Dedifferentiated amniotic fluid mesenchymal stem cell (primary cell): ENCODE data around the gene UBL3.
A peak's percentile ranks its signal among the peaks of the same experiment; 100 is the strongest.

Experiments
- DNase-seq: peaks from one replicate; pipeline ENCODE4 v3.0.0-alpha.2; 2016; ENCODE audit errors: extremely low spot score

Gene UBL3

DNA sequence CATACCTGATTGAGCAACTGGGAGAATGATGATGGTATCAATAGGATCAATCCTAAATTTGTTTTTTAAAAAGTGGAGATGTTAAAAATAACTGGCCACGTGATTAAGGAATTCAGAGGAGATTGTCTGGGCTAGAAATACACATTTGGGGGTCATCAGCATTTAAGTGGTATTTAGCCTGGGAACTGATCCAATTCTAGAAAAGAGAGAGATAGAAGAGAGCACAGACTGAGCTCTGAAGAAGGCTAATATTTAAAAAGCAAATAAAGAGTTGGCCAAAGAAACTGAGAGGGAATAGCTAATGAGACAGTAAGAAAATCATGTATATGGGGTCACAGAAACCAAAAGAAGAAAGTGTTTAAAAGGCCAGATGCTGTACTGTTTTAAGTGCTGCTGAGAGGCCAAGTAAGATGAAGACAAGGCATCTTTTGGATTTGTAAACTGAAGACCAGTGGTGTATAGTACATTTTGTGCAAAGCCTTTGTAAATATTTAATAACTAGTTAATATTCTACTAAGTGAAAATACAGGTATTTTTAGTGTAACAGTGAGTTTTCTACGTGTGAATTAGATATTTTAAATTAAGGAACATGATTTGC, 40.2 kb downstream of the UBL3 start:
- DNase-seq, result no peak

DNA sequence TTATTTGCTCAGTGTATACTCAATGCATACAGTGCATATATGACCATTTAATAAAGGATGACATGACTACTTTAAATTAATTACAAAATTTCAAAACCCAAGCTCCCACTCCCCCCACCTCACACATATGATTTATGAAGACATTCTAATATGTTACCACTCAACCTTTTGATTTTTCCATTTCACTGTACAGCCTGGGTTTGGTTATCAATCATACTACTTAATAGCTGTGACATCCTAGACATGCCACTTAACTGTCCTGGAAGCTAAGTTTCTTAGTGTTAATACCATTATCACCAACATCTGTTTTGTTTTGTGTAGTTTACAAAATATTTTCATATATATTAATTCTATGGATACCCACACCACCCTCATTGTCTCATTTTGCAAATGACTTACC, 42.2 kb downstream of the UBL3 start:
- DNase-seq, result no peak

DNA sequence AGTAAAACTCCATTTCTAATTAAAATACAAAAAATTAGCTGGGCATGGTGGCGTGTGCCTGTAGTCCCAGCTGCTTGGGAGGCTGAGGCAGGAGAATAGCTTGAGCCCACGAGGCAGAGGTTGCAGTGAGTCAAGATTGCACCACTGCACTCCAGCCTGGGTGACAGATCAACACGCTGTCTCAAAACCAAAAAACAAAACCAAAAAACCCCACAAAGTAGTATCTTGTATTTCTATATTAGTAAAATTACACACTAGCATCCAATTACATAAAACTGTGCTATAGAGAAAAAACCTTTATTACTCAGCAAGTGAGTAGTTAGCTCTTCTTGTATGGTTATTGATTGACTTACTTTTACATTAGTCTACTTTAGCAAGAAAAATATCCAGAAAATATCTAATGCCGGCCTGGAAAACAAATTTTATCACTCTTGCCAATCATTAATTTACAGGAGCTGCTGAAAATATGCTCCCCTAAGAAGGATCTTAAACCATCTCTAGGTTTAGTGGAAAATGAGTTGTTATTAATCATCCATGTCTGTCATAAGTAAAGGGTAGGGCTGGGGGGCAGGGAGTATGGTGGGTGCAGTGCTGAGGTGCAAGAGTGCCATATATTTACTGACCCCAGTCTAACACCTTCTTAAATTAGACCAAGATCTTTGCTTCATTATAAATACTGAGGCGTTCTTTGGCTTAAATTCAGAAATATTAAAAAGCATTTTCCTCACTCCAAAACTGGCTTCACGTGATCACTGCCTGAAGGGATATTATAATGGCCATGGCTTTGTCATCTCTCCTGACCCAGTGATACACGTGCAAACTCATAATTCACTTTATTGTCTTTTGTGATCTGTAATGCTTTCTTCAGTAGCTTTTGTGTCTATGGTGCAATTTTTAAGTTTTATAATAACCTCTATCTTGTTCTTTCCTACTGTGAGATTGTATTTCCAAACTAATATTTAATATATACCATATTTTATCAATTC, 44.1 kb downstream of the UBL3 start:
- DNase-seq, result no peak

DNA sequence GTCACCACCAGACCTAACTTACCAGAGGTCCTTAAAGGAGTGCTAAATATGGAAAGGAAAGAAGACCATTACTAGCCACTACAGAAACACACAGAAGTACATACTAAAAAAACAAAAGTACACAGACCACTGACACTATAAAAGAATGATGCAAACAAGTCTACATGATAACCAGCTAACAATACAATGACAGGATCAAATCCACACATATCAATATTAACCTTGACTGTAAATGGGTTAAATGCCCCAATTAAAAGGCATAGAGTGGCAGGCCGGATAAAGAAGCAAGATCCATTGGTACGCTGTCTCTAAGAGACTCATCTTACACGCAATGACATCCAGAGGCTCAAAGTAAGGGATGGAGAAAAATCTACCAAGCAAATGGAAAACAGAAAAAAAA, 47.2 kb downstream of the UBL3 start:
- DNase-seq, result no peak

DNA sequence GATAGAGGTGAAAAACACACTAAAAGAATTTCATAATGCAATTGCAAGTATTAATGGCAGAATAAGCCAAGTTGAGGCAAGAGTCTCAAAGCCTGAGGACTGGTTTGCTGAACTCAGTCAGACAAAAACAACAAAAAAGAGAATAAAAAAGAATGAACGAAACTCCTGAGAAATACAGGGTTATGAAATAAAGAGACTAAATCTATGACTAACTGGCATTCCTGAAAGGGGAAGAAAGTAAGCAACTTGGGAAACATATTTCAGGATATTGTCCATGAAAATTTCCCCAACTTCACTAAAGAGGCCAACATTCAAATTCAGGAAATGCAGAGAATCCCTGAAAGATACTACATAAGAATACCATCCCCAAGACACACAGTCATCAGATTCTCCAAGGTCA, 47.8 kb downstream of the UBL3 start:
- DNase-seq, result no peak

DNA sequence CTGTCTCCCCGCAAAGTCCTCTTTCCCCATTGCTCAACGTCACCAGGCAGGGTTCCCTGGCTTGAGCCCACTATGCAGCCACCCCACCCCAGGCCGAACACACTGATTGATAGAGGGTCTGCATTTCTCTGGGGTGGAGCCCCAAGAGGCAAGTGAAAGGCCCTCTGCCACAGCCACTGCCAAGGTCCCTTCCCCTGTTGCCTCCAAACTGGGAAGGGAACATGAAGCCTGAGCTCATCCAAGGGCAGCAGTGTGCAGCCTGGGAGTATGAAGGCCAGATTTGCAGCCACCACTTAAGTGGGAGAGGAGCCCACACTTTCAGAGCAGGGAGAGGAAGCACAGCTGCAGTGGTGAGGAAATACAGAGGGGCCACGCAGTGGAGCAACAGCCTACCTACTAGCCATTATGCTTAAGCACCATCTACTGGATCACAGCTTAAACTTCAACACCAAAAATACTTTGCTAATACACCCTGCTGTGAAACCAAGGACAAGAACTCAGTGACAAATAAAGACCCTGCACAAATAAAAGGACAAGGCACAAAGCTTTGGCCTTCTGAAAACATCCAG, 48.6 kb downstream of the UBL3 start:
- DNase-seq, result no peak

DNA sequence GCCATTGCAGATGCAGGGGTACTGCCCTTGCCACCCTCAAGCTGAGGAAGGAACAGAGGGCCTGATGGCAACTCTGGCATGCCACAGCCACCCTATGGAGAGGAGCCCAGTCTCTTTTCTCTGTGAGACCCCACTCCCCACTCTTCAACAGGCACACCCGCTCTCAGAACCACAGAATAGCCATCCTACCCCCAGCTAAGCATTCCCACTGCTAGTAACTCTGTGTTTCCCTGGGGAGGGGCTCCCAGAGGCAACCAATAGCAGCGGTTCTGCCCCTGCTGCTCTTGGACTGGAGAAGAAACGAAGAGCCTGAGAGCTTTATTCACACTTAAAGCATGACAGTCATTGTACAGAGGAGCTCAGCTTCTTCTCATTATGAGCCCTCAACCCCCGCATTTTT, 49.3 kb downstream of the UBL3 start:
- DNase-seq, result no peak

DNA sequence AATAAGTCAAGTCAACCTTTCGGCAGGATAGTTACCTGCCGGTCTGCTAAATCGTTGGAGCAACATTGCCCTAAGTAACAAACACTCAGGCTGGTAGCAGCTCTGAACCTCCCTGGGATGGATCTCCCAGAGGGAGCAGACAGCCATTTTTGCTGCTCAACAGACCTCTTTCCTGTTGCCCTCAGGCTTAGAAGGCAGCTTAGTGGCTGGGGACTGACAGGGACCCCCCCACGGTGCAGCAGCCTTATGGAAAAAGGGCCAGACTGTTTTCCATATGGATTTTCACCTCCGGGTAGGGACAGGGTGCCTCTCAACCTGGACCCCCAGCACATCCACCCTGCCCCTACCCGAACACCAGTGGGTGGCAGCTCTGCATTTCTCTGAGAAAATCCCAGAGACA, 49.7 kb downstream of the UBL3 start:
- no peak for DNase-seq

DNA sequence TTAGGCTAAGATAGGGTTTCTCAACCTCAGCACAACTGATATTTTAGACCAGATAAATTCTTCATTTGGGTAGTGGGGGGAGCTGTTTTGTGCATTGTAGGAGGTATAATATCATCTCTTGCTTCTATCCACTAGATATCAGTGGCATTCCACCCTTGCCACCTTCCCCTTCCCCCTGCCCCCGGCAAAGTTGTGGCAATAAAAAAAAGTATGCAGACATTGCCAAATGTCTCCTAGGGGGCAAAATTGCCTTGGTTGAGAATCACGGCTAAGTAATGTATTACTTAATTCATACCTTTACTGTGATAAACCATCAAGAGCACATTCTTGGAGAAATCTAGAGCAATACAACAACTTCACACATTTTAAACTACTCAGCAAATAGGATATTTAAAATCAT, 51.4 kb downstream of the UBL3 start:
- DNase-seq, result no peak

DNA sequence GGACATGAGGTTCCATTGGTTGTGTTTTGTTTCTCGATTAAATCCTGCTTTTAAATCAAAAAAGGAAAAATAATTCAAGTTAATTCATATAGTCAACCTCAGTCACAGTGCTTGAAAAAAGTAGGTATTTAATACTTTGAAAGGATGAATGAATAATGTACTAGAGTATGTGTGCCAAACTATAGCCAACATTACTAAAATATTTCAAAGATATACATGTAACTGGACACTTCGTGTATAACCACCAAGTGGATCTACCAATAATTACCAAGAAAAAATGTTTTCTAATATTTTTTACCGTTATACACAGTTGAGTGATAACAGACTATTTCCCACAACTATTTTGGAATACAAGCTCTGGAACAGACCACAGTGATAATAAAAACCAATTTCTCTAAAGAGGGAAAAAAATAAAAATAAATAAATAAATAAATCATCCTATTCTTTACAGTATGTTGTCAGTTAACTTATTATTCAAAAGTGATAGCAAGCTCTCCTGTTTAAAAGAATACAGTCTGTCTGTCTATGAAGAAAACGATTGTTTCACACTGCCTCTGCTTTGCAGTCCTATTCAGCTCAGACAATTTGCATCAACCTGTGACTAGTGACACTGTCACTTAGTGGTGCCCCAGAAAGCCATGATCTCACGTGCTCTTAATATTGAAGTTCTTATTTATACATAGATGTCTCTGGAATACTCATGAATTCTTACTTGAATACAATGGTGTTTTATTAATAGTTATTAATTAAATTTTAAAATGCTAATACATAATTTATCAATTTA, 58.2 kb downstream of the UBL3 start:
- no peak for DNase-seq

DNA sequence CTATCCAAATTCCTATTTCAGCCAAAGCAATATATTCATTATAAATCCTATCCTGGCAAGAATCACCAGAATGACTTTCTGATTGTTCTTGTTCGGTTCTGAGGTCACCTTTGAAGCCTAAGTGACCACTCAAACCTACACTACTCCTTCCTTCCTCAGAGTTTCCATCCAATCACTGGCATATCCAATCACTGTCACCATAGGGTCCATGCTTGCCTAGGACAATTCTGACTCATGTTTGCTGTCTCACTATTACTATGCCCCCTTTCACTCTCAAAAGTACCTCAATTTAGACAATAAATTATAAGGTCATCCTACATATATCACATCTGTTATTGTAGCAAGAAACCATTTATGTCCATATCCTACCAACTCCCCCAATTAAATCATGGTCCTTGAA, 58.9 kb downstream of the UBL3 start:
- DNase-seq, result no peak

DNA sequence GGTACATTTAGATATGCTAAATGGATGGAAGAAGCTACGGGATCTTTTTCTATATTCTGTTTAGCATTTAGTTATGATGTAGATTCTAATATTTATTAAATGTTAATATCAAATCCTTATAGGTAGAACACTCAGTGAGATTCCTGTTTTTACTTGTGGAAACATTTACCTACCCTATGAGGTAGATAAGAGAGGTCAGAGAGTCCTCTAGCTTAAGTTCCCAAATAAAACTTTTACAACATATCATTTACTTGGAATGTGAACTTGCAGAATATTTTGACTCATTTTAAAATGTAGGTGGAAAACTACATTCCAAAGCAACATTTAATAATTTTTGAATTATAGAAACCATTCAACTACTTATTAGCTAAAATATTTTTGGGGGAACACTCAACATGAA, 63.7 kb downstream of the UBL3 start:
- DNase-seq, result no peak

DNA sequence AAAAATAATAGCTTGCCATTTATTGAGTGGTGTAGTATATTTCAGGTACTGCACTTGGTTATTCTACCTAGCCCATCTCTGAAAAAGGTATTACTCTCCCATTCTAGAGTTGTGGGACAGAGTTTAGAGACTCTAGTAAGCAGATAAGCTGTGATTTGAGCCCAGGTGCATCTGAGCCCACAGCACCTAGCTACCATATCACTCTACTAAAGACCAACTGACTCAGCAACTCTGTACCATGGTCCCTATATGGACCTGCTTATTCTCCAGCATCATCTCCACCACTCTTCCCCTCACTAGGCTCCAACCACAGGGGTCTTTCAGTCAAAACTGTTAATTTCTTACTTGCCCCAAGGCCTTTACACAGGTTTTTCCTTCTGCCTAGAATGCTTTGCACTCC, 64.4 kb downstream of the UBL3 start:
- DNase-seq, result no peak

DNA sequence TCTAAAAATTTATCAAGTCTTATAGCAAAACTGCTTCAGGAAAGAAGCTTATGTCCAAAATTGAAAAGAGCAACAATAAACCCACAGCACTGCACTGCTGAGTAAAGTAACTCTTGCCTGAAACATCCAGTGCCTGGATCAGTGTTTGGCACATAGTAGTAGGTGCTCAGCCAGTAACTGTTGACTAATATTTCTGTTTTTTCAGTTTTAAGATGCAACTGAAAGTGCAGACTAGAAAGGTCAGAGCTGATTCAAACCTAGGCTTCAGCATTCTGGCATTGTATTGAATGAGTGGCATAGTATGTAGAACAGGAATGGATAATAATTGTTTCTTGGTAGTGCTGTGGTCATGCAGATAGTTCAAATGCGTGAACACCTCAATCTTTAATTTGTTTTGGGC, 67.6 kb downstream of the UBL3 start:
- no peak for DNase-seq

DNA sequence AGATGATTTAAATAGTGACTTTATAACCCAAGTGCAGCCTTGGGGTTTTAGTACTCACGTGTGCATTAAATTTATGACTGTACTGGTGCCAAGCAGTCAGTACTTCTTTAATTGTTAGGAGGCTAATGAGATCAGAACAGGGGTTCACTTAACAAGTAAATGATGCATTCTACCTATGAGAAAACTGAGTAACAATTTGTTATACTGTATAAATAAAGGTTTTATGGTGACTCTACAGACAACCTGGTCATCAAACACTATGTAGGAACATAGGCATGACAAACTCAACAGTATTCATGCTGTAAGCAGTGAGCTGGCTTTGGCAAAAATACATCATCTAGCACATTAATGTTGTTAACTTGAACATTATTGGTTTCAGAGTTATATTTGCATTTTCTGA, 75.6 kb downstream of the UBL3 start:
- DNase-seq, result no peak

DNA sequence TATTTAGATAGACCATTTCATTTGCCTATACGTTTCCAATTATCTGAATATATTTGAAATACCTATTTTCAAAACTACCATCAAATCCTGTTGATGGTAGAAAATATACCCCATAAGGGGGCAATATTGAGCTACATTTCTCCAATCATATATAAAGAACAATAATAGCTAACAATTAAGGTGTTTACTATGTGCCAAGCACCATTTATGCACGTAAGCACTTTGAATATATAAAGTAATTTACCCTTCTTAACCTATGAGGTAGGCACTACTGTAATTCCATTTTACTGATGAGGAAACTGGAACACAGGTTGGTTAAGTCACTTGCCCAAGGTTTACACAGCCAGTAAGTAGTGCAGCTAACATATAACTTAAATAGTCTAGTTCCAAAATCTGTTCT, 79.2 kb downstream of the UBL3 start:
- DNase-seq, result peak; percentile 36

DNA sequence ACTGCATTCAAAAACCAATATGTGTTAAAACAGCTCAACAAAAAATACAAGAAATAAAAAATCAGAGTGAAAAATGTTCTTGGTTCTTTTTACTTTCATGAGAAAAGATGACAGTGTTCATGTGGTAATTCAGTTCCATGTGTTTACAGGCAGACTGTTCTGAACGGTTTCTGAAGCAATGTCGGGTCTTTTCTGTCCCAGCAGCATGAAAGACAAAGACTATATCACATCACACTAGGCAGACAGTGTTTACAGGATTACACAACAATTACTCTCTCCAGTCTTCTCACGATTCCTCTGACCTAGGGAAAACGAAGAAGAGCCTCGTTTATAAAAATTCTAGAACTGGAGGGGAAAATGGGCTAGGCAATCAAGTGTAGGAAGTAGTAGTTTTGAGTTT, 83.4 kb downstream of the UBL3 start:
- no peak for DNase-seq

DNA sequence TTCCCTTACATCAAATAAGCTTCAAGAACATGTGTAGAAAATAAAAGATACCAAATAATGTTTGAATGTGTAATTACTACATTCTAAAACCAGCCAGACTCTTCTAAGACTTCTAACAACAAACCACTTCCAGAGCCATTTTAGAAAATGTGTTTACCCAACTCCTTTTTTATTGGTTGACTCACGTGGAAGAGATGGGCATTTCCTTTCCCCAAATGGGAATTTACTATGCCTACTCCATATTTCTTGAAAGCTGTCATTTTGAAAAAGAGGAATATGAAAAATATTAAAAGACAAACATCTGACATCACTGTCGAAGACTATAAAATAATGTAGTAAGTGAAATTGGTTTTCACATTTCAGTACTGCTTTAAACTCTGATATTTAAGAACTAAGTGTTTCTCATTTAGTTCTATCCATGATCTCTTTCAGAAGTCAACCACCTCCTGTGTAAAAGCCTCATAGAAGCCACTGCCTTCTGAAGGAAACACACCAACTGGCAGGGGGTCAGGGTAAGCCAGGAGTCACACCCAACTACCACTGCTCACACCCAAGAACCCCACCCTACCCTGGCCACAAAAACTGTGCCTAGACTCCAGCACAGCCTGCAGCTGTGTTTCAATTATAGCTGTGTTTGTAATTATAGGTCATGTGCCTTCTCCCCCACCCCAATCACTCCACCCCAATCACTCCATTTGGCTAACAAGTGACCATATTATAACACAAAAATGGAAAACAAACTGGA, 86.8 kb downstream of the UBL3 start:
- DNase-seq, result no peak

DNA sequence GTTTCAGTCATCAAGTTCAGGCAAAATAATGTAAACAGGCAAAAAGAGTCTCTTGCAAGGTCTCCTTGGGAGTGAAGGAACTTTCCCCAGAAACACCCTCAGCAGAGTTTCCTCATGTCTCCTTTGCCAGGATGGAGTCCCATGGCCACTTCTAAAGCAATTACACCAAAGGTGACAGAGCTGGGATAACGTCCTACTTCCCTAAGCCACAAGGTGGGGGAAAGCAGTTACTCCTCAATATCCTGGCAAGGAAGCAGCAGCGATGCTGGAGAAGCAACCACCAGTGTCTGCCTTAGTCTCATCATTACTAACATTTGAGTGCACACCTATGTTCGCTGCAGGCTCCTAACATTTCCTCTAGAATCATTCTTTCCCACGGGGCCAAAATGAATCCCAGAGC, 88.6 kb downstream of the UBL3 start:
- no peak for DNase-seq

DNA sequence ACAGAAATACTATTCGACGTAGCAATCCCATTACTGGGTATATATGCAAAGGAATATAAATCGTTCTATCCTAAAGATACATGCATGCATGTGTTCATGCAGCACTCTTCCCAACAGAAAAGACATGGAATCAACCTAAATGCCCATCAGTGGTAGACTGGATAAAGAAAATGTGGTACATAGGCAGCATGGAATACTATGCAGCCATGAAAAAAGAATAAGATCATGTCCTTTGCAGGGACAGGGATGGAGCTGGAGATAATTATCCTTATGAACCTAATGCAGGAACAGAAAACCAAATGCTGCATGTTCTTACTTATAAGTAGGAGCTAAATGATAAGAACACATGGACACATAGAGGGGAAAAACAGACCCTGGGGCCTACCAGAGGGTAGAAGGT, 89.3 kb downstream of the UBL3 start:
- DNase-seq, result no peak

DNA sequence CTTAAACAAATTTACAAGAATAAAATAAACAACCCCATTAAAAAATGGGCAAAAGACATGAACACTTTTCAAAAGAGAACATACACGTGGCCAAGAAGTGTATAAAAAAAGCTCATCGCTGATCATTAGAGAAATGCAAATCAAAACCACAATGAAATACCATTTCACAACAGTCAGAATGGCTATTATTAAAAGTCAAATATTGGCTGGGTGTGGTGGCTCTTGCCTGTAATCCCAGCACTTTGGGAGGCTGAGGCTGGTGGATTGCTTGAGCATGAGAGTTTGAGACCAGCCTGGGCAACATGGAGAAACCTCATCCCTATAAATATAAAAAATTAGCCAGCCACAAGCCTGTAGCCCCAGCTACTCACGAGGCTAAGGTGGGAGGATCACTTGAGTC, 89.9 kb downstream of the UBL3 start:
- DNase-seq, result no peak
